Measurements from ENCODE around the gene LIN28B.
"Not testable (repeated sequence)": the region's sequence is repeated elsewhere in the genome, so short reads cannot be mapped to it uniquely, and the experiment has no call there.

LIN28B gene

DNA sequence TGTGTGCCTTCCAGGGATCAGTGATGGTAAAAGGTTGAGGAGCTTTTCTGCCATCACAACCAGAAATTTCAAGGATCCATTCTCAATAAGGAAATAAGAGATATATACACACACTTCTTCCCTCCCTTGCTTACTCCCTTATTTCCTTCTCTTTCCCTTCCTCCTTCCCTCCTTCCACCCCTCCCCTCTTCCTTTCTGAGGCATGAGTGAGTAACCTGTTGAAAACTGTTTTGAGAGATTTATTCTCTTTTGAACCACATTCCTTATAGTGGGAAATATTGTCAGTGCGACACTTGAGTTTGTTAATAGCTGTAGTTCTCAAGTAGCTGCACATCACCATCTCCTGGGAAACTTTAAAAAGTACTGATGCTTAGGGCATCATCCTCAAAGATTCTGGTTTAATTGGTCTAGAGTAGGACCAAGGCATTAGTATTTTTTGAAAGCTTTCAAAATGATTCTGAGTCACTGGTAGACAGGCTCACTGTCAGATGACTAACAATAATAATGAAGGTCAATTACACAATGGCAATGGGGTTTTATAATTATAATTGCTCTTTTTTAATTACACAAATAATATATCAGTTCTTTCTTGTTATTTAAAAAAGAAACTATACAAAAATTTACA lies 113.0 kb downstream of the LIN28B start:
- no peak for DNase-seq (ENCODE audit: low spot score)

DNA sequence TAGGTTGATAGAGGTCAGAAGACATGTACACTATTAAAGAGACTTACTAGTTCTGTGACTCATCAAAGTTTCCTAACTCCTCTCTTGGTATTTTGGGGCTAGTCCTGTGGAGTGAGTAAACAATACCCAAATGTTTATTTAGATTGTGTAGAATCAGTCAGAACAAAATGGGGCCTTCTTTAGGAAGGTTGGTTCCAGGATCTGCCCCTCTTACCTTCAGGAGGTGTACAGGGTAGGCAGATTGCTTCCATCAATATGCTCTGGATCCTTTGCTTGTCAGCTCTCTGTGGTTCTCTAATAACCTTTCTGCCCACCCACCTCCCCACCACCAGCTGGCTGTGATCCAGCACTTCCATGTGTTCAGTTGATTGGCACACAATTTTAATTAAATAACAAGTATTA lies 115.9 kb downstream of the LIN28B start:
- DNase-seq (ENCODE audit: low spot score): no peak

DNA sequence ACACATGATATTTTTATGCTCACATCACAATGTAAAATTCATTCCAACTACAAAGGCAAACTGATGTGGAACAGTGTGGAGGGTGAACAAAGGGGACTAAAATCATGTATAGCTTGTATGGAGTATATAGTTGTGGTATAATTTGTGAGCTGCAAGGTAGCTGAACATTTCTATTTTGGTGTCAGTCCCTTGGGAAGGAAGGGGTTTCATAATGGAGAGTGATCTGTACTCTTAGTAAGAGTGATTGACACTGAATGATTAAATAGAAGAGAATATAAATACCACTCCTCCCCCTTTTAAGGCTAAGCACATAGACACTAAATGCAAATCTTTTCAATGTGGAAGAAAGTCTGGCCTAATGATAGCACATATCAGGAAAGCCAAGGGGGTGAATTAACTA lies 118.3 kb downstream of the LIN28B start:
- no peak for DNase-seq (ENCODE audit: low spot score)

DNA sequence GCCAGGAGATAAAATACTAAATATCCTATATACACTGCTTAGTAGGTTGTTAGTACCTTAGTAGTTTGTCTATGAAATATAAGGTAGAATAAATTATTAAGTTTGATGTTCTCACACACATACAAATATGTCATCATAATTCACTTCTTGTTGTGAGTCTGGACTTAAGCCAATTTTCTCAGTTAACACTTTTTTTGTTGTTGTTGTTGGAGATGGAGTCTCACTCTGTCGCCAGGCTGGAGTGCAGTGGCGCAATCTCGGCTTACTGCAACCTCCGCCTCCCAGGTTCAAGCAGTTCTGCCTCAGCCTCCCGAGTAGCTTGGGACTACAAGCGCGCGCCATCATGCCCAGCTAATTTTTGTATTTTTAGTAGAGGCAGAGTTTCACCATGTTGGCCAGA lies 119.5 kb downstream of the LIN28B start:
- DNase-seq (ENCODE audit: low spot score): not testable (repeated sequence)

DNA sequence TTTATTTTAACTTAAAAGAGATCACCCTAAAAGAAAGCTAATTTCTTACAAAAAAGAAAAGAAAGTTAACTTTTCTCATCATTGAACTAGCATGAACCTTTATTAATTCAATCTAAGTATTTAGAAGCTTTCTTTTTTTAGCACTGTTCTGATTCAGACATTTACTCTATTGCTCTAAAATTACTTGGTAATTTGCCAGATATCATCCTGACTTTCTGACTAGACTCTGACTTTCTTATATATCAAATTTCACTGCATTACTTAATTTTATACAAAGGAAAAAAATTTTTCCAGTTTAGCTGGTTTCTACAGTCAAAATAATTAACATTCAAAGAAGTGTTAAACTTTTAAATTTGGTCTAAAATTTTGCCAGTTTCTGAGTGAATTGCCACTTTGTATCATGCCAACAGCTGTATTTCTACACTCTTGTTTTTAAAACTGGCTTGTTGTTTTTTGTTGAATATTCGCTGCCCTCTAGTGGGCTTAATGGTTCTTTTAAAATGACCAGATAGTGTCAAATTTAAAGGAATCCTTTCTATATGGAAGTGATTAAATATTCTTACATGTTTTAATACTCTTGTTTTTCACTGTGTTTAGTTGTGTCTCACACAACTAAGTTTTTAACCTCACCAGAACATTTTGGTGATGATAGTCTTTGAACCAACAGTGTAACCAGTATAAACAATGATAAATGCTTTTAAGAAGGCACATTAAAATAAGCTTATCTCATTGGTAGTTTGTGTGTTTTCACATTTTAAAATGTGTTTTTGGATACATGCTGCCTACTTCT lies 120.9 kb downstream of the LIN28B start:
- DNase-seq (ENCODE audit: low spot score): peak; percentile 85

DNA sequence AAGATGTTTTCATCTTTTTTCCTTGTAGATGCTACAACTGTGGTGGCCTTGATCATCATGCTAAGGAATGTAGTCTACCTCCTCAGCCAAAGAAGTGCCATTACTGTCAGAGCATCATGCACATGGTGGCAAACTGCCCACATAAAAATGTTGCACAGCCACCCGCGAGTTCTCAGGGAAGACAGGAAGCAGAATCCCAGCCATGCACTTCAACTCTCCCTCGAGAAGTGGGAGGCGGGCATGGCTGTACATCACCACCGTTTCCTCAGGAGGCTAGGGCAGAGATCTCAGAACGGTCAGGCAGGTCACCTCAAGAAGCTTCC lies 121.4 kb downstream of the LIN28B start:
- no peak for DNase-seq (ENCODE audit: low spot score)

DNA sequence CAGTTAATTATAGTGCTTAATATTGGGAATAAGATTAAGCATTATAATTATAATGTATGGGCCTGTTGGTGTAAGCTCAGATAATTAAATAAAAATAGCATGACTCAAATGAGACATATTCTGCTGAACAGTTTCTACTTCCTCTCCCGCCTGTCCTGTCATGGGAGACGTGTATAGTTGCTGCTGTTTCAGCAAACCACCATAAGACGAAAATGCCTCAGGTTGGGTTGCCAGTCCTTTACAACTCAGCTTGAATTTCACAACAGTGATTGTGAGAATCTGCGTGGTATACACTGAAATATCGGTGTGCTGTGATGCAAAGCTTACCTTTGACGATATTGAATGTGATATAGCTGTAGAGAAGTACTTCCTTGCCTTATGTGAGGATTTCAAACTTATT lies 123.4 kb downstream of the LIN28B start:
- DNase-seq (ENCODE audit: low spot score): no peak

DNA sequence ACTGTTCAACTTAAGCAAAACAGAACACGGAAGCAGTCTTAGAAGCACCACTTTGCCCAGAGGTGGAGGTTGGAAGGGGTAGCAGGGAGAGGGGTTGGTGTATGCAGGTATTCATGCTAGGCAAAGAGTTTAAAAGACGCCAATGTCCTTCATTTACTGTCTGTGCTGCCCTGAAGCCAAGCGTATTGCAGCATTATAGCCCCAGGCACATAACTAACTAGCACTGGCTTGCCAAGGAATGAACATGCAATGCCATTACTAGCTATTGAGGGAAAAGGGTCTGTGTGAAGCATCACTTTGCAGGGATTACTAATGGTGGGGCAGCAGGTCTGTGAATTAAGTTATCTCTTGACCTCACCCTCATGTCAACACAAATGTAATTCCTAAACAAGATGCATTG lies 124.8 kb downstream of the LIN28B start:
- not testable (repeated sequence) for DNase-seq (ENCODE audit: low spot score)

DNA sequence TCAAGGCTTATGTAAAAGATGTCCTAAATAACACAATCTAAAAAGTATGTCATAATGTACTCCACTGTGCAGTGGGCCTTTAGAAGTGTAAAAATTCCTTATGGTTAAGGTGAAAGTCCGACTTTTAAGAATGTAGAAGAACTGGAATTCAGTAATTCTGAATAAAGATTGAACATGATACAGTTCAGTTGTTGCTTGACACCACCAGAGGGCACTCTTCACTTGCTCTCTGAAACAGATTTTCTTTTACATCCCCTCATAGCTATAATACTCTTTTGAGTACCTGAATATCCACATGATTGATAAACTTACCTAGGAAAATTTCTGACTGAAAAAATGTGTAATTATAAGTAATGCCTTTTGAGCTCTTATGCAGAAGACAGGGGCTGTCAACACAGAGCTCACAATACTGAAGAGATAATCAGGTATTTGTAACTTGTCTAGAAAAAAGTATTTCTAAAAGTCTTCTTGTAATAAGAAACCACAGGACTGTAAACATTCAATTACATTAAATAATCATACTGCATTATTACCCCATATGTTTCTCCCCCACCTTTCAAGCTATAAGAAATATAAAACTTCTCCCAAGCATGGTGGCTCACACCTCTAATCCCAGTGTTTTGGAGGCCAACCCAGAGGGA lies 130.8 kb downstream of the LIN28B start:
- peak; percentile 76 for DNase-seq (ENCODE audit: low spot score)

DNA sequence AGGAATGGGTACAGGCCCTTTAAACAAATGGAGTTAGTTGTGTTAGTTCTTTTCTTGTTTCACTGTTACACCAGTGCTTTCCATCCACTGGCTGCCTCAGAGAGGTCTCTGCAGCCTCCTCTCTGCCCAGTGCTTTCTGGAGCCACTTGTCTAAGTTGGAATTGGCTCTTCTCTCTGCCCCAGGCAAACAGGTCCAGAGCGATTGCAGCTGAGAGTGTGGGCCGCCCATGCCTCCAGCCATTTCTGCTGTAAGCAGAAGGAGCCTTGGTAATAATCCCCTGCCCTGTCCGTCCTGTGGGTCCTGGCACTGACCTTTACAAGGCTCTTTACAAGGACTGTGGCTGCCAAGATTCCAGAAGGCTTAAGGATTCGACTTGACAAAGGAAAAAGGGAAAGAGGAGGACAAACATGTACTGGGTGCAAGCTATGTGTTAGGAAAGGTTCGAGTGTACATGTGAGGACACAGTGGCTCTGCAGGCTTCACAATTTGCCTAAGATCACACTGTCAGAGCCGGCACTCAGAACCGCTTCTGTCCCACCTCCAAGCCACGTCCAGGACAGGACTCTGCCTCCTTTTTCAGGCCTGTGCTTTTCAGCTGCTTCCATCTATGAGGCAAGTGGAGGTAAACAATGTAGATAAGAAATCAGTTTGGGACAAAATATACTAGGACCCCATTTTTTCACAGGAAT lies 134.4 kb downstream of the LIN28B start:
- no peak for DNase-seq (ENCODE audit: low spot score)

DNA sequence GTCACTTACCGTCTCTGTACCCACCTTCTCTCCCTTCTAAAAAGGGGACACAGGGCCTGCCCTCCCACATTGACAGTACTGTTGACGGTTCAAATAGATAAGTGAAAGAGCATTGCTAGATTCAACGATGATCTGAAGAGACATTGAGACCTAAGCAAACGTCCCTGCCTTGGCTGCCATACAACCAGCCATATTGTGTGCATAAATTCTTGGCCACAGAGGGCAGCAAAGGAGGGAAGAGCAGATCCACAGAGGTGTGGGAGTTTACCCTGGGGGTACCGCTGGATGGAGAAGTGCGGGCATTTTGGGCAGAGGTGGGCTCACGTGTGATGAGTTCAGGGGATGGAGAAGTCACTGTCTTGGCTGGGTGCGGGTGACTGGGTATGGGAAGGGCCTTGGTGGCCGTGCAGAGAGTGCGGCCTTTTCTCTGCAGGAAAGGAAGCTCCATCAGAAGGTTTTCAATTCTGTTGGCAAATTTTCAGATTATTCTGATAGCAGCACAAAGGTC lies 137.3 kb downstream of the LIN28B start:
- DNase-seq (ENCODE audit: low spot score): no peak

DNA sequence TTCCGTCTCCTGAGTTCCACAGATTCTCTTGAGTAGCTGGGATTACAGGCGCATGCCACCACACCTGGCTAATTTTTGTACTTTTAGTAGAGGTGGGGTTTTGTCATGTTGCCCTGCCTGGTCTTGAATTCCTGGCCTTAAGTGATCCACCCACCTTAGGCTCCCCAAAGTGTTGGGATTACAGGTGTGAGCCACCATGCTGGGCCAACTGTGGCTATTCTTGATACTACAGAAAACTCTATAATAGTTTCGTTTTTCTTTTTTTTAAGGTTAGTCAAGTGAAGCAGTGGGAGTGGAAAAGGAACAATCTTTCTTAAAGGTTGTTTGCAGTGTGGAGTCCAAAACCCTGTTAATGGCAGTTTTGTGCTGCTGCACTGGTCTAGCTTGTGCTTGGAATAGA lies 138.2 kb downstream of the LIN28B start:
- DNase-seq (ENCODE audit: low spot score): no peak

DNA sequence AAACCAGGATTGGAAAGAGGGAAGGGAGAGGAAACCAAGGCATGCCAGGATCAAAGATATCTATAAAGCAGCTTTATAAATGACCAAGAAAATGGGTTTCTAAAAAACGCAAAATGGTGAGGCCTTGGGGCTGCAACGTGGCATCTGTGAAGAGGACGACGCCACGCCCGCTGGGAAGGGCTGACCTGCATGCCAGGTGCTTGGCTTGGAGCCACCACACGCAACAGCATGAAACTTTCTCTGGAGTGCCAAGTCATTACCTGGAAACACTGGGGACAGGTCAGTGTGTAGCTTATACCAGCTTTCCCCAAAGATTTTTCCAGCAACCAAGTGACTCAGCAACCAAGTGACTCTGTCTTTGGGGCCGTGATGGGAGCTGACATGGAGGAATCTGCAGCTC lies 140.4 kb downstream of the LIN28B start:
- DNase-seq (ENCODE audit: low spot score): no peak

DNA sequence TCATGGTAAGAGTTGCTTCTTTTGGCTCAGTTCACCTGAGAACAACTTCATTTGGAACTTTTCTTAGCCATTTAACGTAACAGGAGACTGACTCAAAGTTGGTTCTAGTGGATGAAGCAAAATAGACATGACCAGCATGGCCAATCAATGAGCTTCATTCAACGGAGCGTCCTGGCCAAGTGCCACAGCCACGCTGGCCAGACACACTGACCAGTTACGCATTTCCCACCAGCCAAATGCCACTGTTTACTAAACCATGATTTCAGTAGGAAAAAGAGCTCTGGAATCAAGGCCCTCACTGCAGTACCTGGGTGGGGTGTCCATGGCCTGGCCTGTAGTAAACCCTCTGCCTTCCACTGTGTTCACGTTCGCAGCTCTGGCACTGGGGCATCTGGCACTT lies 142.5 kb downstream of the LIN28B start:
- peak; percentile 62 for DNase-seq (ENCODE audit: low spot score)

DNA sequence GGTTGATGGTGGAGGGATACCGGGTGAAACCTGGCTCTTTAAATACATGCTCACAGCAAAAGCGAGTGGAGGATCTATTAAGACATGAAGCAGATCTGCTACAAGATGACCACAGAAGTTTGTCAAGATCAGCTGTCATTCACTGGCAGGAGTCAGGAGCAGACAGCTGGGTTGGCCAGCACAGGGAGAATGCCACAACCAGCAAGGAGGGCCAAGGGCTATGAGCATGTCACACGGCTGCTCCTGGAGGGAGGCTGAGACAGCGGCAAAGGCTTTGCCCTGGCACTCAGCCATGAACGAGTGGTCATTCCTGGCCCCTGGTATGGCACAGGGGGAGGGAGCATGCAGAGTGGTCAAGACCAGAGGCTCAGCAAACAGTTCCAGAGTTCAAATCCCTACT lies 145.3 kb downstream of the LIN28B start:
- no peak for DNase-seq (ENCODE audit: low spot score)

DNA sequence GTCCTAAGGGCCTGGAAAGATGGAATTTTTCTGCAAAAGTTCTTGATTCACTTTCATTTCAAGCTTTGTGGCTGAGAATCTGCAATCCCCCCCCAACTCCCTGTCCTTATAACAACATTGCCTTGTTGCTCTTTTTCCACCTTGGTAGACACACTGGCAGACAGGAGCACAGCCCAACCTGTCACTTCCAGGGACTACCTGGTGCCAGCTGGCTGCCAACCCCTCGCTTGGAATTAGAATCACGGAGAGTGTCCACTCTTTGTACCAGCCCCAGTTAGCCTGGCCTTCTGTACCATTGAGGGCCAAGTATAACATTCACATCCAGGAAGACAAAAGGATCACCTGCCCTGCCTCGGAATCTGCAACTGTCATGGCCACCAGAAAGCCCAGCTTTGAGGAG lies 148.2 kb downstream of the LIN28B start:
- DNase-seq (ENCODE audit: low spot score): no peak

DNA sequence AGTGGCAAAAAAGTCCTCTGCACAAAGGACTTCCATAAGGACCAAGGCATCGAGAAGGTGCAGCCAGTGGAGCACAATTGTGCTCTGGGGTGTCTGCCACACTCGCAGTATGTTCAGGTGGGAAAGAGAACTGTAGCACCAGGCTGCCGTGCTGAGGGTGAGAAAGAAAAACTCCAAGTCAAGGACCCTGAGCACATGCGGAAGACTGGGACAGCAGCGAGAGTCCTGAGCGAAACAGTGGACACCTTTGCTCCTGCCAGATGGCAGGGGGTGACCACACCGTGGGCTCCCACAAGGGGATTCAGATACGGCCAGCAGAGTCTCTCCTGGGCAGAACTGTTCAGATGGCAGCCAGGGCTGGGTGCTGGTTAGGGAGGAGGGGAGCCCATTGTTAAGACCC lies 149.4 kb downstream of the LIN28B start:
- no peak for DNase-seq (ENCODE audit: low spot score)

DNA sequence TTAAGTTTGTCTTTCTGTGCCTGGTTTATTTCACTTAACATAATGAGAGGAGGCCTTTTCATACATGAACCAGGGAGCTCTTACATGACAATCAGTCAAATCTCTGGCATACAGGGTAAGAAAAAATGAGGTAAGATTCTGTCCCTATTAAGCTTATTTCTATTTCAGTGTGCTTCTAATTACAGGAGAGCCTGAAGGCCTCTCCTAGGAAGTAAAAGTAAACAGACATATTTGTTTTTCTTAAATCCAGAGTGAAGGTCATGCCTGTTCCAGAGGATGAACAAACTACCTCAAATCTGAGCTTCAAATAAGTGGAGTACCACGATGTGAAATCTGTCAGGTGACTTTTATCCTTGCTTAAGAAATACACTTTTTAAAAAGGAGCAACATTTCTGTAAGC lies 150.3 kb downstream of the LIN28B start:
- DNase-seq (ENCODE audit: low spot score): no peak

DNA sequence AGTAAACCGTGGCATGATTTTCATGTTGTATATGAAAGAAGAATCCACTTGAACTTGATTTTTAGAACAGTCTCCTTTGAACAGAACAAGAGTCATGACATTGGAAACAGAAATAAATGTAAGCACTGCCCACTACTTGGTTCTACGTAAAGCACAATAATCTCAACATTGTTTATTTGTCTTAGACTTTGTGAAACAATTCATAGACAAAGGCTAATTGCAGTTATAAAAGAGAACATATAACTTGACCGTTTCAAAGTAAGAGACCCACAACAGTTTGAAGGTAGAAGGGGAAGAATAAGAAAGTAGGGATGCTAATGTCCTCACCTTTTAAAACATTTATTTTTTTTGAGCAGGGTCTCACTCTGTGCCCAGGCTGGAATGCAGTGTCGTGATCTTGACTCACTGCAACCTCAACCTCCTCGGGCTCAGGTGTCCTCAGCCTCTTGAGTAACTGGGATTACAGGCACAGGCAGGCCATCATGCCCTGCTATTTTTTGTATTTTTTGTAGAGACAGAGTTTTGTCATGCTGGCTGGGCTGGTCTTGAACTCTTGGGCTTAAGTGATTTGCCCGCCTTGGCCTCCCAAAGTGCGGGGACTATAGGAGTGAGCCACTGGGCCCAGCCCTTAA lies 151.8 kb downstream of the LIN28B start:
- DNase-seq (ENCODE audit: low spot score): no peak

DNA sequence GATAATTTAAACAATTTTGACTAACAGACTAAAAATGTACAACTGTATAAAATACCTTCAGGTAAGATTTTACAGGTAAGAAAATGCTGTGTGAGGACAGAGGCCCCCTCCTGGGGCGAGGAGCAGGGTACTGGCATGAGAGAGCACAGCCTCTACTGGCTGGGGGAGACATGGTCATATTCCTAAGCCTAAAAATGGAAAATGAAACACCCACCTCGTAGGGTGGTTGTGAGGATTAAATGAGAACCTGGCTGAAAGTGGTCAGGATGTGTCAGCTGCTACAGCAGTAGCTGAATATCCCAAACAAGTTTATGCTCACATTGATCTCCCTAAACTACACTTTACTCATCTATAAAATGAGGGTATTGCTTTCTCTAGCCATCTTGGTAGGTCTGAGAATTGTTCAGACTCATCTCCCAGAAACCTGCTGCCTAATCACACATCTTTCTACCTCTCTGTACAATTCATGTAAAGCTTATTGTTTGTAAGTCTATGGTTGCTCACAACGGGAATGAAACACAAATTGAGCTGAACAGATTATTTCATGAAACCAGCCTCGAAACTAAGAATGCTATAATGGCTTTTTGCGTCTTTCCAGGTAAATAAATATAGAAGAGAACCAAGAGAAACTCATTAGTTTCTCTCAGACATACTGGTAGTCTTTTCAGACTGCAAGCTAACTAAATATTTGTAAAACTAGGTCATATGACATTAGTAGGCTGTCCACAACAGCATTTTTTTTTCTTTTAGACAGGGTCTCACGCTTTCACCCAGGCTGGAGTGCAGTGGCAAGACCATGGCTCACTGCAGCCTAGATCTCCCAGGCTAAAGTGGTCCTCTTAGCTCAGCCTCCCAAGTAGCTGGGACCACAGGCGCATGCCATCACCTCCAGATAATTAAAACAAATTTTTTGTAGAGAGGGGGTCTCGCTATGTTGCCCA lies 153.3 kb downstream of the LIN28B start:
- DNase-seq (ENCODE audit: low spot score): no peak

DNA sequence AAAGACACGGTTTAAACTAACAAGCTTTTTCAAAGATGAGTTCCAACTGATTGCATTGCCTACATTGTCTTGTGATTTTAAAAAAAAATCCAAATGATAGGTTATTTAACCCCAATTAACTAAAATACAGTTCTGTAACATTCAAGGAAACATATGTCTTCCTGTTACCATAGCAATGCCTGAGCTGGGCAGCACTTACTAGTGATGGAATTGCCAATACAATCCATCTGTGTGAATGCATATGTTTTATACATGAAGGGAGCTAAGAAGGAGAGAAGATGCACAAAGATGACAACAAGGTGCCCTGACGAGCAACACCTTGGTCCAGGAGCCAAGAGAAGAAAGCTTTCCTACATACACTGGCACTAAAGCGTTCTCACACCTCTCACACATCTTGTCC lies 154.2 kb downstream of the LIN28B start:
- no peak for DNase-seq (ENCODE audit: low spot score)
